Prostate gland (tissue), 2 donors: ENCODE measurements around the gene PCDHGB2. TPM values are rescaled to one million over a fixed set of nuclear protein-coding genes. Genes with fewer than 3 reads are reported as not detected.
"Not testable (repeated sequence)": the region's sequence is repeated elsewhere in the genome, so short reads cannot be mapped to it uniquely, and the experiment has no call there.

Experiments used
- DNase-seq: peaks from one replicate; pipeline ENCODE4 v3.0.0-alpha.2; 2019; ENCODE audit warnings: low spot score
- H3K27ac ChIP-seq, 2 donors: fragments of 200-600 bp; sonication (generic); 2 replicates each; pipeline ENCODE4 v1.5.1; 2017 to 2019
- H3K27me3 ChIP-seq: fragments of 200-600 bp; sonication (generic); replicated peaks from 2 replicates; pipeline ENCODE4 v1.5.1; 2019; ENCODE audit not compliant: insufficient read depth
- H3K36me3 ChIP-seq, 2 donors: fragments of 200-600 bp; sonication (generic); 1 replicate in 1 of 2; 2 replicates in 1 of 2; pipeline versions ENCODE4 v1.5.1 to v1.8.1; 2017 to 2019
- H3K4me1 ChIP-seq: fragments of 200-600 bp; sonication (generic); replicated peaks from 2 replicates; pipeline ENCODE4 v1.5.1; 2019
- H3K4me3 ChIP-seq, 2 donors: fragments of 200-600 bp; sonication (generic); 2 replicates each; pipeline ENCODE4 v1.5.1; 2017 to 2019
- H3K9me3 ChIP-seq: fragments of 200-600 bp; sonication (generic); 2 replicates; pipeline ENCODE4 v1.5.1; 2017
- POLR2A ChIP-seq: fragments of 450-650 bp; IDR thresholded peaks from one replicate; pipeline ENCODE4 v1.6.1; 2016; ENCODE audit warnings: antibody characterized with exemption, mild to moderate bottlenecking
- POLR2AphosphoS5 ChIP-seq: sonication (generic); formaldehyde crosslinking; IDR thresholded peaks from one replicate; pipeline ENCODE4 v1.6.1; 2017; ENCODE audit warnings: antibody characterized with exemption
- WGBS: methylation state at CpG from one replicate; pipeline ENCODE4 v1.1.5; 2018; 5-methylcytosine and 5-hydroxymethylcytosine counted together
- intact Hi-C: fragments of 100-400 bp; cut with DNase I; formaldehyde crosslinking; loops from one replicate; pipeline ENCODE4 v1.14.2; 2022
- total RNA-seq, 2 donors: library from RNA; depleted of rRNA; stranded (reverse); fragments of >200 nt; gene quantifications; one replicate each; pipeline ENCODE4 v1.1.0, GENCODE V29; 2016
- TF ChIP-seq, protein P1 (sequence below), 4 experiments: fragments of 200-600 bp in 2 of 4; fragments of 450-650 bp in 2 of 4; sonication (generic) in 2 of 4; IDR thresholded peaks; 1 replicate in 3 of 4; 2 replicates in 1 of 4; pipeline ENCODE4 v1.5.1; 2016 to 2019; ENCODE audit warnings: antibody characterized with exemption in 4 of 4, mild to moderate bottlenecking in 2 of 4, moderate library complexity in 2 of 4

Gene PCDHGB2
- total RNA-seq, 2 donors from 2014 or later = 5.3 to 10.5 TPM

DNA sequence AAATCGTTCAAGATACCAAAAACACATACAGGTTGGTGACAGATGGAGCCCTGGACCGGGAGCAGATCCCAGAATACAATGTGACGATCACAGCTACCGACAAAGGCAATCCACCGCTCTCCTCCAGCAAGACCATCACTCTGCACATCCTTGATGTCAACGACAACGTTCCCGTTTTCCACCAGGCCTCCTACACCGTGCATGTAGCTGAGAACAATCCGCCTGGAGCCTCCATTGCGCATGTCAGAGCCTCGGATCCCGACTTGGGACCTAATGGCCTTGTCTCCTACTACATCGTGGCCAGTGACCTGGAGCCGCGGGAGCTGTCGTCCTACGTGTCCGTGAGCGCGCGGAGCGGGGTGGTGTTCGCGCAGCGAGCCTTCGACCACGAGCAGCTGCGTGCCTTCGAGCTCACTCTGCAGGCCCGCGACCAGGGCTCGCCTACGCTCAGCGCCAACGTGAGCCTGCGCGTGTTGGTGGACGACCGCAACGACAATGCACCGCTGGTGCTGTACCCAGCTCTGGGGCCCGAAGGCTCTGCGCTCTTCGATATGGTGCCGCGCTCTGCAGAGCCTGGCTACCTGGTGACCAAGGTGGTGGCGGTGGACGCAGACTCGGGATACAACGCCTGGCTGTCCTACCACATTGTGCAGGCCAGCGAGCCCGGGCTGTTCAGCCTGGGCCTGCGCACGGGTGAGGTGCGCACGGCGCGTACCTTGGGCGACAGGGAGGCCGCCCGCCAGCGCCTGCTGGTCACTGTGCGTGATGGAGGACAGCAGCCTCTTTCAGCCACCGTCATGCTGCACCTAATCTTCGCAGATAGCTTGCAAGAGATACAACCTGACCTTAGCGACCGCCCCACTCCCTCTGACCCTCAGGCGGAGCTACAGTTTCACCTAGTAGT, 12.0 kb downstream of the PCDHGB2 start:
- H3K9me3 ChIP-seq = no peaks in the 10 kb centered on the region
- no peak overlapping the region for H3K4me3 ChIP-seq
- peaks cover 4% of the 10 kb centered on the region for H3K27me3 ChIP-seq
- TF ChIP-seq POLR2AphosphoS5 (no peak), POLR2A (no peak)
- TF ChIP-seq, protein P1, sequence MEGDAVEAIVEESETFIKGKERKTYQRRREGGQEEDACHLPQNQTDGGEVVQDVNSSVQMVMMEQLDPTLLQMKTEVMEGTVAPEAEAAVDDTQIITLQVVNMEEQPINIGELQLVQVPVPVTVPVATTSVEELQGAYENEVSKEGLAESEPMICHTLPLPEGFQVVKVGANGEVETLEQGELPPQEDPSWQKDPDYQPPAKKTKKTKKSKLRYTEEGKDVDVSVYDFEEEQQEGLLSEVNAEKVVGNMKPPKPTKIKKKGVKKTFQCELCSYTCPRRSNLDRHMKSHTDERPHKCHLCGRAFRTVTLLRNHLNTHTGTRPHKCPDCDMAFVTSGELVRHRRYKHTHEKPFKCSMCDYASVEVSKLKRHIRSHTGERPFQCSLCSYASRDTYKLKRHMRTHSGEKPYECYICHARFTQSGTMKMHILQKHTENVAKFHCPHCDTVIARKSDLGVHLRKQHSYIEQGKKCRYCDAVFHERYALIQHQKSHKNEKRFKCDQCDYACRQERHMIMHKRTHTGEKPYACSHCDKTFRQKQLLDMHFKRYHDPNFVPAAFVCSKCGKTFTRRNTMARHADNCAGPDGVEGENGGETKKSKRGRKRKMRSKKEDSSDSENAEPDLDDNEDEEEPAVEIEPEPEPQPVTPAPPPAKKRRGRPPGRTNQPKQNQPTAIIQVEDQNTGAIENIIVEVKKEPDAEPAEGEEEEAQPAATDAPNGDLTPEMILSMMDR (IDR thresholded peaks at IDR 0.05) = no peak
- no peak for DNase-seq
- no peaks in the 10 kb centered on the region for H3K36me3 ChIP-seq
- intact Hi-C loops = no loop called here
- no peak overlapping the region for H3K27ac ChIP-seq
- WGBS = 18% methylated on average over 41 of the region's 69 CpGs
- no peaks in the 10 kb centered on the region for H3K4me1 ChIP-seq

DNA sequence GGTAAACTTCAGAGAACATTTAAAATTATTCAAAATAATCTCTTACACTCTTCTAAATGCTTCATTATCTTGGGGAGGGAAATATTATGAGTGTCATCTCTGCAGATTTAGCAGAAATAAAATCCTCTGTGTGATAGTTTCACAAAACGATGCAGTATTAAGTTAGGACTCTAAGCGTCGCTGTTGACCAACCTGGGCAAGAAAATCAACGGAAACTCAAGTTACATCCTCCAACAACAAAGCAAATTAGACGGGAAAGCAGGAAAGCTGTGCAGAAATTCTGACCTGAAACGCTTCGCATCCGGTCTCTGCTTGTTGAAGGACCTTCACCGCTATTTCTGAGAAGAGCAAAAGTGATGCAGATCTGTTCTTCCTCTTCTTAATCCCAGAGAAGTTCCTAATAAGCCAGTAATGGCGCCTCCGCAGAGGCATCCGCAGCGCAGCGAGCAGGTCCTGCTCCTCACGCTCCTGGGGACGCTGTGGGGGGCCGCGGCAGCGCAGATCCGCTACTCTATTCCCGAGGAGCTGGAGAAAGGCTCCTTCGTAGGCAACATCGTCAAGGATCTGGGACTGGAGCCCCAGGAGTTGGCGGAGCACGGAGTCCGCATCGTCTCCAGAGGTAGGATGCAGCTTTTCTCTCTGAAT, 14.0 kb downstream of the PCDHGB2 start, which contains the start of gene PCDHGA6:
Gene PCDHGA6 (plus strand): TSS at position 219 of the 645 bp plus-strand sequence. CDS start 193 bp downstream, at position 412.
- DNase-seq = no peak
- no peaks in the 10 kb centered on the region for H3K9me3 ChIP-seq
- H3K4me1 ChIP-seq = no peaks in the 10 kb centered on the region
- peaks cover 4% of the 10 kb centered on the region for H3K27me3 ChIP-seq
- H3K27ac ChIP-seq = no peak within 1 kb of the TSS
- intact Hi-C loops = no loop called here
- H3K36me3 ChIP-seq = no peaks in the 10 kb centered on the region
- WGBS = 13% methylated on average over 27 of the region's 27 CpGs
- no peak within 1 kb of the TSS for H3K4me3 ChIP-seq
- TF ChIP-seq POLR2A = no peak
- TF ChIP-seq, protein P1 (IDR thresholded peaks at IDR 0.05) = peak in 2 of 4 experiments; percentile 10 to 17
- no peak for TF ChIP-seq POLR2AphosphoS5

DNA sequence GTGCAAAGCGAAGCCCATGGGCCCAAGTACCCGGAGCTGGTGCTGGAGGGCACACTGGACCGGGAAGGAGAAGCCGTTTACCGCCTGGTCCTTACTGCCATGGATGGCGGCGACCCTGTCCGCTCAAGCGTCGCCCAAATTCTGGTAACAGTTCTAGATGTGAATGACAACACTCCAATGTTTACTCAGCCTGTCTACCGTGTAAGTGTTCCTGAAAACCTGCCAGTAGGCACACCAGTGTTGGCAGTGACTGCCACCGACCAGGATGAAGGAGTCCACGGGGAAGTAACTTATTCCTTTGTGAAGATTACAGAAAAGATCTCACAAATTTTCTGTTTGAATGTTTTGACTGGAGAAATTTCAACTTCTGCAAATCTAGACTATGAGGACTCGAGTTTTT, 14.8 kb downstream of the PCDHGB2 start:
- Histone ChIP-seq H3K9me3 (no peaks in the 10 kb centered on the region), H3K4me1 (no peaks in the 10 kb centered on the region), H3K27me3 (peaks cover 4% of the 10 kb centered on the region), H3K27ac (no peak overlapping the region), H3K4me3 (no peak overlapping the region), H3K36me3 (no peaks in the 10 kb centered on the region)
- 39% methylated on average over 14 of the region's 14 CpGs for WGBS
- intact Hi-C loops = no loop called here
- DNase-seq = no peak
- TF ChIP-seq, protein P1 (IDR thresholded peaks at IDR 0.05) = no peak
- TF ChIP-seq POLR2AphosphoS5 = no peak
- no peak for TF ChIP-seq POLR2A

DNA sequence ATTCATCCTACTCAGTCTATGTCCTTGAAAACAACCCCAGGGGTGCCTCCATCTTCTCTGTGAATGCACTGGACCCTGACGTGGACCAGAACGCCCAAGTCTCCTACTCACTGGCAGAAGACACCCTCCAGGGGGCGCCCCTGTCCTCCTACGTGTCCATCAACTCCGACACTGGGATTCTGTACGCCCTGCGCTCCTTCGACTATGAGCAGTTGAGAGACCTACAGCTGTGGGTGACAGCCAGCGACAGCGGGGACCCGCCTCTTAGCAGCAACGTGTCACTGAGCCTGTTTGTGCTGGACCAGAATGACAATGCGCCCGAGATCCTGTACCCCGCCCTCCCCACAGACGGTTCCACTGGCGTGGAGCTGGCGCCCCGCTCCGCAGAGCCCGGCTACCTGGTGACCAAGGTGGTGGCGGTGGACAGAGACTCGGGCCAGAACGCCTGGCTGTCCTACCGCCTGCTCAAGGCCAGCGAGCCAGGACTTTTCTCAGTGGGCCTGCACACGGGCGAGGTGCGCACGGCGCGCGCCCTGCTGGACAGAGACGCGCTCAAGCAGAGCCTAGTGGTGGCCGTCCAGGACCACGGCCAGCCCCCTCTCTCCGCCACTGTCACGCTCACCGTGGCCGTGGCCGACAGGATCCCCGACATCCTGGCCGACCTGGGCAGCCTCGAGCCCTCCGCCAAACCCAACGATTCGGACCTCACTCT, 15.8 kb downstream of the PCDHGB2 start:
- H3K36me3 ChIP-seq, H3K27me3 ChIP-seq, intact Hi-C loops, H3K9me3 ChIP-seq, H3K4me1 ChIP-seq, H3K4me3 ChIP-seq, H3K27ac ChIP-seq, DNase-seq: not testable (repeated sequence)
- WGBS = 29% methylated on average over 8 of the region's 48 CpGs
